ENCODE results near the gene LRP1-AS.

- no peak for TF ChIP-seq EZH2 (IDR thresholded peaks at IDR 0.05; ENCODE audit: low read length, unreplicated experiment)
- TF ChIP-seq CTCF (conservative IDR thresholded peaks at IDR 0.05; ENCODE audit: low read depth, low read length) = peak; percentile 91
These were observed 28.2 kb upstream of the LRP1-AS start for GRCh38 chr12:57175428-57176138.
